Panc1 (cell line): ENCODE data around the gene RAB6A. TPM values are rescaled to one million over a fixed set of nuclear protein-coding genes. Genes with fewer than 3 reads are reported as not detected.

Source experiments
- ATAC-seq: fragments of 200-7000 bp; cut with Tn5 transposase; 2 replicates; pipeline ENCODE4 v1.9.1; 2020; ENCODE audit warnings: mild to moderate bottlenecking, moderate library complexity
- BruUV-seq: library from RNA; stranded (reverse); fragments of 400-500 nt; replicated peaks from 2 replicates; lab custom pipeline; 2021; lab: Mats Ljungman, UMichigan
- CTCF ChIA-PET: fragments of 300-600 bp; sonication (Branson Sonifier 250); formaldehyde crosslinking; loops from one replicate; lab custom pipeline; 2022; ENCODE audit warnings: antibody characterized with exemption; lab: Charles Lee
- POLR2A ChIA-PET: fragments of 300-600 bp; sonication (Branson Sonifier 250); formaldehyde crosslinking; loops from one replicate; lab custom pipeline; 2022; ENCODE audit warnings: antibody characterized with exemption; lab: Charles Lee
- DNase-seq: peaks from one replicate; pipeline ENCODE4 v3.0.0-alpha.2; 2010; ENCODE audit warnings: low read depth, low spot score
- H3K27ac ChIP-seq: 2 replicates; pipeline ENCODE4 v1.5.1; 2011; ENCODE audit warnings: mild to moderate bottlenecking, low read length, inconsistent platforms
- H3K27me3 ChIP-seq: fragments of 200-500 bp; sonication (Bioruptor generic); 2 replicates; pipeline ENCODE4 v1.6.0; 2014; ENCODE audit warnings: low read length, inconsistent platforms; ENCODE audit not compliant: control insufficient read depth, insufficient read depth
- H3K36me3 ChIP-seq: fragments of 200-500 bp; sonication (Bioruptor generic); 2 replicates; pipeline ENCODE4 v1.5.1; 2014; ENCODE audit warnings: inconsistent platforms, mild to moderate bottlenecking, low read length, moderate library complexity; ENCODE audit not compliant: control insufficient read depth, insufficient read depth
- H3K4me1 ChIP-seq: 2 replicates; pipeline ENCODE4 v1.5.1; 2011; ENCODE audit warnings: inconsistent platforms, mild to moderate bottlenecking, low read length, moderate library complexity; ENCODE audit not compliant: control insufficient read depth, insufficient read depth
- H3K4me3 ChIP-seq, 2 experiments: 2 replicates each; pipeline ENCODE4 v1.5.1; 2011 to 2012; ENCODE audit warnings: low read depth in 2 of 2, low read length in 2 of 2, mild to moderate bottlenecking in 2 of 2, inconsistent platforms in 1 of 2, moderate library complexity in 1 of 2
- H3K9me3 ChIP-seq: fragments of 200-500 bp; sonication (Bioruptor generic); 2 replicates; pipeline ENCODE4 v1.5.1; 2014; ENCODE audit warnings: low read depth, mild to moderate bottlenecking, inconsistent platforms, low read length, moderate library complexity; ENCODE audit not compliant: control insufficient read depth, insufficient read depth
- POLR2AphosphoS5 ChIP-seq: IDR thresholded peaks from 2 replicates; pipeline ENCODE4 v1.6.1; 2012; ENCODE audit warnings: mild to moderate bottlenecking, low read depth, low read length, moderate library complexity
- REST ChIP-seq, 2 experiments: IDR thresholded peaks; 2 replicates each; pipeline ENCODE4 v1.6.1; 2011 to 2012; ENCODE audit warnings: low read depth in 2 of 2, control low read depth in 1 of 2, low read length in 1 of 2, mild to moderate bottlenecking in 1 of 2, moderate library complexity in 1 of 2; ENCODE audit not compliant: insufficient read depth in 1 of 2
- SIN3A ChIP-seq: IDR thresholded peaks from 2 replicates; pipeline ENCODE4 v1.6.1; 2012; ENCODE audit warnings: low read depth, mild to moderate bottlenecking, low read length, moderate library complexity, borderline replicate concordance; ENCODE audit not compliant: insufficient read depth
- TCF7L2 ChIP-seq: IDR thresholded peaks from 2 replicates; pipeline ENCODE4 v1.6.1; 2011; ENCODE audit warnings: mild to moderate bottlenecking, low read depth, low read length, inconsistent platforms
- in situ Hi-C: cut with HindIII; loops from 2 replicates; pipeline ENCODE4 v1.10.0; 2016; ENCODE audit warnings: low sequenced_read_pairs, low pct_unique_long_range_greater_than_20kb
- intact Hi-C: fragments of 100-400 bp; cut with micrococcal nuclease; formaldehyde crosslinking; loops from one replicate; pipeline ENCODE4 v1.10.0; 2022; ENCODE audit not compliant: unreplicated experiment
- total RNA-seq: library from RNA; stranded (reverse); gene quantifications from one replicate; pipeline ENCODE4 v1.2.1, GENCODE V29; 2021; ENCODE audit not compliant: unreplicated experiment
- TF ChIP-seq, protein P1 (sequence below): fragments of 450-650 bp; IDR thresholded peaks from 2 replicates; pipeline ENCODE4 v1.5.1; 2017; ENCODE audit warnings: mild to moderate bottlenecking

The RAB6A gene
- total RNA-seq, 1 experiment from 2014 or later = 149 TPM

DNA sequence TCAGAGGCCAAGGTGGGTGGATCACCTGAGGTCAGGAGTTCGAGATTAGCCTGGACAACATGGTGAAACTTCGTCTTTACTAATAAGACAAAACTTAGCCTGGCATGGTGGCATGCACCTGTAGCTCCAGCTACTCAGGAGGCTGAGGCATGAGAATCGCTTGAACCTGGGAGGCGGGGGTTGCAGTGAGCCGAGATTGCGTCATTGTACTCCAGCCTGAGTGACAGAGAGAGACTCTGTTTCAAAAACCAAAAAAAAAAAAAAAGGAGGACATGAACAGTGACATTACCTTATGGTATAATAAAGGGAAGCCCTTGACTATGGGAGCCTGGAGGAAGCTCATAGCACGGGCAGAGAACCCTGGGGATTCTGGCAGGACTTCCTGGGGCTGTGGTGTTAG, 131.0 kb downstream of the RAB6A start:
- in situ Hi-C loops (no loop called here), intact Hi-C loops (no loop called here)
- ATAC-seq (no peak), DNase-seq (no peak)
- no peaks in the 10 kb centered on the region for H3K36me3 ChIP-seq
- no peaks in the 10 kb centered on the region; the same call in 1 of the 2 replicates for H3K9me3 ChIP-seq
- H3K27me3 ChIP-seq = no peaks in the 10 kb centered on the region; the same call in 1 of the 2 replicates
- ChIA-PET CTCF (interaction anchor here (0.6 kb wide), 2 partner anchors 40 to 215 kb away, joined by 3 to 4 read pairs; no protein-coding TSS in a partner anchor), POLR2A (interaction anchor here (0.6 kb wide), 1 partner anchor 128 kb away, joined by 6 read pairs; no protein-coding TSS in a partner anchor)
- no peak overlapping the region for H3K4me3 ChIP-seq
- no TSS peak for BruUV-seq
- TF ChIP-seq POLR2AphosphoS5 (no peak), TCF7L2 (no peak), REST (IDR thresholded peaks at IDR 0.05; ENCODE audit: insufficient read depth in 1 of 2, low read depth in 2 of 2, low read length in 1 of 2) (no peak), SIN3A (no peak)
- TF ChIP-seq, protein P1, sequence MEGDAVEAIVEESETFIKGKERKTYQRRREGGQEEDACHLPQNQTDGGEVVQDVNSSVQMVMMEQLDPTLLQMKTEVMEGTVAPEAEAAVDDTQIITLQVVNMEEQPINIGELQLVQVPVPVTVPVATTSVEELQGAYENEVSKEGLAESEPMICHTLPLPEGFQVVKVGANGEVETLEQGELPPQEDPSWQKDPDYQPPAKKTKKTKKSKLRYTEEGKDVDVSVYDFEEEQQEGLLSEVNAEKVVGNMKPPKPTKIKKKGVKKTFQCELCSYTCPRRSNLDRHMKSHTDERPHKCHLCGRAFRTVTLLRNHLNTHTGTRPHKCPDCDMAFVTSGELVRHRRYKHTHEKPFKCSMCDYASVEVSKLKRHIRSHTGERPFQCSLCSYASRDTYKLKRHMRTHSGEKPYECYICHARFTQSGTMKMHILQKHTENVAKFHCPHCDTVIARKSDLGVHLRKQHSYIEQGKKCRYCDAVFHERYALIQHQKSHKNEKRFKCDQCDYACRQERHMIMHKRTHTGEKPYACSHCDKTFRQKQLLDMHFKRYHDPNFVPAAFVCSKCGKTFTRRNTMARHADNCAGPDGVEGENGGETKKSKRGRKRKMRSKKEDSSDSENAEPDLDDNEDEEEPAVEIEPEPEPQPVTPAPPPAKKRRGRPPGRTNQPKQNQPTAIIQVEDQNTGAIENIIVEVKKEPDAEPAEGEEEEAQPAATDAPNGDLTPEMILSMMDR = no peak
- H3K27ac ChIP-seq = no peak overlapping the region
- no peaks in the 10 kb centered on the region for H3K4me1 ChIP-seq

DNA sequence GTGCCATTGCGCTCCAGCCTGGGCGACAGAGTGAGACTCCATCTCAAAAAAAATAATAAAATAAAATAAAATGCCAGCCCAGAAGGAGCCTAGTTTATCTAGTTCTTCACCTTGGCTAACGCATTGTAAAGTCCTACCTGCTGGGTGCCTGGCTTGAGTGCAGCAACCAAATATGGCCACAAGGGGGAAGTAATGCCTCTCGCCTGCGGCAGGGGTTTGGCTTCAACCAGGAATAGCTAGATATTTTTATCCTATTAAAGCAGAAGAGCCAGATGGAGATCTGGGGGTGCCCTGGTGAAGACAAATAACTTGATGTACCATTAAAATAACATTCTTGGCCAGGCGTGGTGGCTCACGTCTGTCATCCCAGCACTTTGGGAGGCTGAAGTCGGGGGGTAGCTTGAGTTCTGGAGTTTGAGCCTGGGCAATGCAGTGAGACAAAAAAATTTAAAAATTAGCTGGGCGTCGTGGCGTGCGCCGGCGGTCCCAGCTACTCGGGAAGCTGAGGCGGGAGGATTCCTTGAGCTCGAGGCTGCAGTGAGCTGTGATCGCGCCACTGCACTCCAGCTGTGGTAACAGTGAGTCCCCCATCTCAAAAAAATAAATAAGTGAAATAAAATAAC, 135.1 kb downstream of the RAB6A start:
- H3K4me3 ChIP-seq = peak overlapping the region in 1 of 2 experiments; percentile 9; a peak in 1 of 4 replicates

More for the DNA sequence above, 135.1 kb downstream of the RAB6A start:
- no peaks in the 10 kb centered on the region for H3K4me1 ChIP-seq
- no peaks in the 10 kb centered on the region for H3K9me3 ChIP-seq
- H3K27ac ChIP-seq = no peak overlapping the region
- in situ Hi-C loops (no loop called here), intact Hi-C loops (loop anchor here (2.0 kb wide), 1 partner anchor 35 kb away; no protein-coding TSS in a partner anchor)
- peaks cover 10% of the 10 kb centered on the region for H3K27me3 ChIP-seq
- ChIA-PET POLR2A (interaction anchor here (0.7 kb wide), 1 partner anchor 35 kb away, joined by 13 read pairs; no protein-coding TSS in a partner anchor), CTCF (interaction anchor here (0.6 to 2.4 kb wide), 17 partner anchors 11 to 545 kb away, joined by 3 to 38 read pairs (median 5); partner anchors contain the start of genes C2CD3 and FAM168A)
- ATAC-seq (peak; percentile 95), DNase-seq (peak; percentile 61)
- TF ChIP-seq POLR2AphosphoS5 = no peak
- TF ChIP-seq, protein P1 = peak; percentile 99
- BruUV-seq = no TSS peak
- no peaks in the 10 kb centered on the region for H3K36me3 ChIP-seq

Other genes with a start within 250 kb of the RAB6A start
- 62.8 TPM for gene FAM168A, start 163.0 kb downstream of the RAB6A start, total RNA-seq
- gene PLEKHB1, start 114.5 kb downstream of the RAB6A start, total RNA-seq = 6.6 TPM
- 42.0 TPM for gene MRPL48, start 26.8 kb upstream of the RAB6A start, total RNA-seq
- gene COA4, start 115.8 kb upstream of the RAB6A start, total RNA-seq = 155 TPM
- 22.1 TPM for gene PAAF1, start 115.9 kb upstream of the RAB6A start, total RNA-seq
- not detected for gene DNAJB13, start 190.0 kb upstream of the RAB6A start, total RNA-seq
- 68.8 TPM for gene UCP2, start 221.8 kb upstream of the RAB6A start, total RNA-seq
- gene UCP3, start 248.0 kb upstream of the RAB6A start, total RNA-seq = 0.46 TPM